Stimulated activated CD4-positive, alpha-beta T cell treated with anti-CD3 and anti-CD28 coated beads, TNF-alpha, amount 100 ng/mL, for 48 hours (primary cell): ENCODE results near the gene BCKDHB.

Source experiments
- DNase-seq, 3 donors: peaks; one replicate each; pipeline ENCODE4 v3.0.0-alpha.2; 2020; ENCODE audit warnings: low read depth in 3 of 3

BCKDHB gene

GRCh38 chr6:80331522-80331921, 225.1 kb downstream of the BCKDHB start:
- no peak for DNase-seq

- no peak for DNase-seq
These were observed 225.5 kb downstream of the BCKDHB start for GRCh38 chr6:80331974-80332373.

- DNase-seq, result no peak
These were observed 226.9 kb downstream of the BCKDHB start for GRCh38 chr6:80333342-80333741.

GRCh38 chr6:80335121-80335531, 228.7 kb downstream of the BCKDHB start:
- no peak for DNase-seq

- DNase-seq, result no peak
These were observed 230.4 kb downstream of the BCKDHB start for GRCh38 chr6:80336911-80337310.

- DNase-seq, result peak; percentile 30 to 61 (median 51)
These were observed 231.8 kb downstream of the BCKDHB start for GRCh38 chr6:80338201-80338836.

GRCh38 chr6:80339421-80339820, 232.9 kb downstream of the BCKDHB start:
- DNase-seq, result no peak

GRCh38 chr6:80340280-80340679, 233.8 kb downstream of the BCKDHB start:
- DNase-seq, result no peak

GRCh38 chr6:80340686-80341085, 234.2 kb downstream of the BCKDHB start:
- no peak for DNase-seq

- DNase-seq, result no peak
These were observed 234.9 kb downstream of the BCKDHB start for GRCh38 chr6:80341330-80341729.

GRCh38 chr6:80343511-80343910, 237.0 kb downstream of the BCKDHB start:
- no peak for DNase-seq

GRCh38 chr6:80347101-80347500, 240.6 kb downstream of the BCKDHB start:
- DNase-seq, result no peak

- no peak for DNase-seq
These were observed 241.8 kb downstream of the BCKDHB start for GRCh38 chr6:80348263-80348662.

GRCh38 chr6:80356000-80356399, 249.5 kb downstream of the BCKDHB start:
- no peak for DNase-seq

- DNase-seq, result no peak
These were observed 250.1 kb downstream of the BCKDHB start for GRCh38 chr6:80356545-80356944.

GRCh38 chr6:80357081-80357480, 250.6 kb downstream of the BCKDHB start:
- DNase-seq, result no peak

- no peak for DNase-seq
These were observed 251.2 kb downstream of the BCKDHB start for GRCh38 chr6:80357674-80358073.

GRCh38 chr6:80363501-80364122, 257.1 kb downstream of the BCKDHB start:
- DNase-seq, result no peak

- DNase-seq, result no peak
These were observed 257.7 kb downstream of the BCKDHB start for GRCh38 chr6:80364149-80364548.

GRCh38 chr6:80366051-80366450, 259.6 kb downstream of the BCKDHB start:
- no peak for DNase-seq

- DNase-seq, result no peak
These were observed 260.2 kb downstream of the BCKDHB start for GRCh38 chr6:80366714-80367113.

- no peak for DNase-seq
These were observed 269.9 kb downstream of the BCKDHB start for GRCh38 chr6:80376411-80376810.

GRCh38 chr6:80380566-80380965, 274.1 kb downstream of the BCKDHB start:
- DNase-seq, result no peak

- DNase-seq, result no peak
These were observed 276.3 kb downstream of the BCKDHB start for GRCh38 chr6:80382811-80383210.
